HepG2 (cell line): Measurements from ENCODE around the gene ATP8A2. TPM values are rescaled to one million over a fixed set of nuclear protein-coding genes. Genes with fewer than 3 reads are reported as not detected.

Experiments used
- ATAC-seq: fragments of 200-7000 bp; cut with Tn5 transposase; 3 replicates; pipeline ENCODE4 v1.9.1; 2020; ENCODE audit warnings: mild to moderate bottlenecking, moderate library complexity
- BruUV-seq: library from RNA; stranded (reverse); fragments of 400-500 nt; replicated peaks from 2 replicates; lab custom pipeline; 2021; lab: Mats Ljungman, UMichigan
- CTCF ChIA-PET: fragments of 300-600 bp; formaldehyde crosslinking; extraction: SDS; loops from one replicate; lab custom pipeline; 2021; ENCODE audit warnings: low total read pairs, inconsistent platforms, low intra/inter-chr PET ratio; lab: Yijun Ruan, JAX
- POLR2A ChIA-PET: fragments of 350-600 bp; sonication (Branson Sonifier 250); formaldehyde crosslinking; loops from one replicate; lab custom pipeline; 2020; ENCODE audit warnings: antibody characterized with exemption, inconsistent platforms; lab: Yijun Ruan, JAX
- DNase-seq: peaks from one replicate; pipeline ENCODE4 v3.0.0-alpha.2; 2015; ENCODE audit warnings: low spot score
- FAIRE-seq: peaks from 3 replicates; lab custom pipeline; 2011; peaks lifted over from hg19 to GRCh38; lab: Jason Lieb, UNC
- H2AFZ ChIP-seq: one replicate; pipeline ENCODE4 v1.6.1; 2011; ENCODE audit warnings: low read length, inconsistent platforms
- H3K27ac ChIP-seq: fragments of 300-600 bp; 3 replicates; pipeline ENCODE4 v1.8.0; 2011; ENCODE audit warnings: mixed run types, mild to moderate bottlenecking, mixed read lengths, low read length, inconsistent platforms; ENCODE audit not compliant: insufficient read depth; ENCODE audit errors: extremely low read length
- H3K27me3 ChIP-seq, 2 experiments: fragments of 200-600 bp in 1 of 2; 2 replicates in 1 of 2; 3 replicates in 1 of 2; pipeline versions ENCODE4 v1.6.0 to v1.8.0; 2011; ENCODE audit warnings: low read length in 2 of 2, mild to moderate bottlenecking in 2 of 2, moderate library complexity in 2 of 2, inconsistent platforms in 1 of 2; ENCODE audit not compliant: insufficient read depth in 2 of 2, control insufficient read depth in 1 of 2
- H3K36me3 ChIP-seq, 2 experiments: fragments of 200-600 bp in 1 of 2; replicated peaks in 1 of 2; 2 replicates in 1 of 2; 3 replicates in 1 of 2; pipeline versions ENCODE4 v1.5.1 to v1.8.0; 2011; ENCODE audit warnings: low read length in 2 of 2, inconsistent platforms in 1 of 2; ENCODE audit not compliant: insufficient read depth in 2 of 2, control insufficient read depth in 1 of 2
- H3K4me1 ChIP-seq: 2 replicates; pipeline ENCODE4 v1.5.1; 2012; ENCODE audit warnings: low read length, inconsistent platforms; ENCODE audit not compliant: insufficient read depth
- H3K4me2 ChIP-seq: 2 replicates; pipeline ENCODE4 v1.6.0; 2011; ENCODE audit warnings: low read depth, low read length, inconsistent platforms
- H3K4me3 ChIP-seq, 3 experiments: fragments of 200-600 bp in 1 of 3; sonication (generic), shearing (Covaris generic) in 1 of 3; replicated peaks in 1 of 3; 2 replicates each; pipeline ENCODE4 v1.5.1; 2011 to 2016; ENCODE audit warnings: low read length in 3 of 3, inconsistent platforms in 2 of 3, low read depth in 2 of 3, mild to moderate bottlenecking in 2 of 3, control low read depth in 1 of 3, mixed read lengths in 1 of 3; ENCODE audit not compliant: insufficient read depth in 1 of 3
- H3K79me2 ChIP-seq: one replicate; pipeline ENCODE4 v1.6.1; 2011; ENCODE audit warnings: low read length, inconsistent platforms; ENCODE audit not compliant: insufficient read depth
- H3K9ac ChIP-seq: 2 replicates; pipeline ENCODE4 v1.6.0; 2011; ENCODE audit warnings: mild to moderate bottlenecking, low read depth, low read length, inconsistent platforms; ENCODE audit not compliant: insufficient read depth
- H3K9me3 ChIP-seq: 2 replicates; pipeline ENCODE4 v1.5.1; 2012; ENCODE audit warnings: mild to moderate bottlenecking, low read length
- H4K20me1 ChIP-seq: 2 replicates; pipeline ENCODE4 v1.6.0; 2011; ENCODE audit warnings: inconsistent platforms, mild to moderate bottlenecking, low read length, moderate library complexity; ENCODE audit not compliant: insufficient read depth
- HNRNPH1 ChIP-seq: fragments of 200-400 bp; formaldehyde crosslinking; optimal IDR thresholded peaks from 2 replicates; pipeline ENCODE3; 2017; ENCODE audit warnings: mild to moderate bottlenecking, low read depth, low read length
- HOXA3 ChIP-seq: sonication (generic); formaldehyde crosslinking; IDR thresholded peaks from 2 replicates; pipeline ENCODE4 v1.5.0; 2020; ENCODE audit warnings: missing genetic modification reagents
- HOXD1 ChIP-seq: sonication (generic); formaldehyde crosslinking; IDR thresholded peaks from 2 replicates; pipeline ENCODE4 v1.5.0; 2020; ENCODE audit warnings: missing genetic modification reagents
- JUN ChIP-seq: sonication (generic); formaldehyde crosslinking; IDR thresholded peaks from 2 replicates; pipeline ENCODE4 v1.4.0; 2020; ENCODE audit warnings: mild to moderate bottlenecking, missing genetic modification reagents
- MTA3 ChIP-seq: sonication (generic); formaldehyde crosslinking; IDR thresholded peaks from 2 replicates; pipeline ENCODE4 v1.4.0; 2020; ENCODE audit warnings: missing genetic modification reagents
- MTERF4 ChIP-seq: sonication (generic); formaldehyde crosslinking; IDR thresholded peaks from 2 replicates; pipeline ENCODE4 v1.8.0; 2023; ENCODE audit warnings: mild to moderate bottlenecking, missing genetic modification reagents
- NR2C2 ChIP-seq: sonication (generic); formaldehyde crosslinking; IDR thresholded peaks from 2 replicates; pipeline ENCODE4 v1.4.0; 2020; ENCODE audit warnings: missing genetic modification reagents, mild to moderate bottlenecking, moderate library complexity, borderline replicate concordance
- SNRNP70 ChIP-seq: fragments of 200-400 bp; formaldehyde crosslinking; IDR thresholded peaks from 2 replicates; pipeline ENCODE4 v1.6.1; 2017; ENCODE audit warnings: mild to moderate bottlenecking, low read depth, low read length, moderate library complexity
- TBL1XR1 ChIP-seq: fragments of 150-350 bp; IDR thresholded peaks from 2 replicates; pipeline ENCODE4 v1.6.1; 2014; ENCODE audit warnings: borderline replicate concordance, low read length; ENCODE audit not compliant: partially characterized antibody
- U2AF2 ChIP-seq: fragments of 200-400 bp; formaldehyde crosslinking; IDR thresholded peaks from 2 replicates; pipeline ENCODE4 v1.6.1; 2017; ENCODE audit warnings: low read depth, mild to moderate bottlenecking, low read length
- ZFP82 ChIP-seq: sonication (generic); formaldehyde crosslinking; IDR thresholded peaks from 2 replicates; pipeline ENCODE4 v1.5.1; 2020; ENCODE audit warnings: mild to moderate bottlenecking, missing genetic modification reagents, borderline replicate concordance
- ZFP90 ChIP-seq: sonication (generic); formaldehyde crosslinking; IDR thresholded peaks from 2 replicates; pipeline ENCODE4 v1.8.0; 2022; ENCODE audit warnings: missing genetic modification reagents, mild to moderate bottlenecking, inconsistent platforms, borderline replicate concordance
- ZFY ChIP-seq: sonication (generic); formaldehyde crosslinking; IDR thresholded peaks from 2 replicates; pipeline ENCODE4 v1.4.0; 2020; ENCODE audit warnings: missing genetic modification reagents
- ZFYVE20 ChIP-seq: sonication (generic); formaldehyde crosslinking; IDR thresholded peaks from 2 replicates; pipeline ENCODE4 v1.8.0; 2023; ENCODE audit warnings: low read depth, mild to moderate bottlenecking, moderate library complexity, missing genetic modification reagents, borderline replicate concordance
- ZNF234 ChIP-seq: sonication (generic); formaldehyde crosslinking; conservative IDR thresholded peaks from 2 replicates; pipeline ENCODE4 v1.5.1; 2020; ENCODE audit warnings: mild to moderate bottlenecking, missing genetic modification reagents
- ZNF382 ChIP-seq: sonication (generic); formaldehyde crosslinking; IDR thresholded peaks from 2 replicates; pipeline ENCODE4 v1.5.0; 2020; ENCODE audit warnings: missing genetic modification reagents, mild to moderate bottlenecking, borderline replicate concordance
- ZNF589 ChIP-seq: sonication (generic); formaldehyde crosslinking; conservative IDR thresholded peaks from 2 replicates; pipeline ENCODE4 v1.8.0; 2022; ENCODE audit warnings: mild to moderate bottlenecking, moderate library complexity, missing genetic modification reagents
- ZNF652 ChIP-seq: IDR thresholded peaks from 2 replicates; pipeline ENCODE4 v1.6.1; 2016; ENCODE audit warnings: low read depth, borderline replicate concordance
- ZNF749 ChIP-seq: sonication (generic); formaldehyde crosslinking; IDR thresholded peaks from 2 replicates; pipeline ENCODE4 v1.8.0; 2022; ENCODE audit warnings: mild to moderate bottlenecking, missing genetic modification reagents, moderate library complexity, borderline replicate concordance
- ZNF761 ChIP-seq: sonication (generic); formaldehyde crosslinking; conservative IDR thresholded peaks from 2 replicates; pipeline ENCODE4 v1.4.0; 2020; ENCODE audit warnings: mild to moderate bottlenecking, missing genetic modification reagents
- WGBS: methylation state at CpG from one replicate; pipeline ENCODE4 v1.1.6; 2017; ENCODE audit warnings: low lambda C conversion rate; 5-methylcytosine and 5-hydroxymethylcytosine counted together
- in situ Hi-C: cut with HindIII; loops from 2 replicates; pipeline ENCODE4 v1.10.0; 2017; ENCODE audit warnings: low pct_unique_long_range_greater_than_20kb; ENCODE audit not compliant: extremely low pct_ligation_motif_present
- intact Hi-C: fragments of 100-400 bp; cut with micrococcal nuclease; formaldehyde crosslinking; loops from one replicate; pipeline ENCODE4 v1.10.0; 2022; ENCODE audit not compliant: unreplicated experiment
- polyA plus RNA-seq, 8 experiments: library from polyadenylated mRNA; depleted of rRNA in 3 of 8; stranded (reverse) in 7 of 8; unstranded in 1 of 8; fragments of >200 nt; fragmentation: Illumina TruSeq in 4 of 8; extraction: Trizol in 4 of 8; gene quantifications; 2 replicates each; pipeline versions ENCODE4 v1.2.1 to v1.2.3, GENCODE V29; 2011 to 2016; ENCODE audit warnings: low read depth in 4 of 8, missing spikeins in 1 of 8, mixed read lengths in 1 of 8; ENCODE audit not compliant: insufficient read depth in 1 of 8
- total RNA-seq, 5 experiments: library from RNA; depleted of rRNA; stranded (reverse); fragments of >200 nt; fragmentation: Illumina TruSeq; extraction: Trizol; gene quantifications; 2 replicates each; pipeline ENCODE4 v1.2.3, GENCODE V29; 2016; ENCODE audit warnings: low read depth in 1 of 5

Gene ATP8A2
- total and polyA plus RNA-seq, 2 of the 13 experiments (the other 11 are each of a cell fraction or from before 2014, with no cell fraction given) = 0.09 TPM; not detected in 1

DNA sequence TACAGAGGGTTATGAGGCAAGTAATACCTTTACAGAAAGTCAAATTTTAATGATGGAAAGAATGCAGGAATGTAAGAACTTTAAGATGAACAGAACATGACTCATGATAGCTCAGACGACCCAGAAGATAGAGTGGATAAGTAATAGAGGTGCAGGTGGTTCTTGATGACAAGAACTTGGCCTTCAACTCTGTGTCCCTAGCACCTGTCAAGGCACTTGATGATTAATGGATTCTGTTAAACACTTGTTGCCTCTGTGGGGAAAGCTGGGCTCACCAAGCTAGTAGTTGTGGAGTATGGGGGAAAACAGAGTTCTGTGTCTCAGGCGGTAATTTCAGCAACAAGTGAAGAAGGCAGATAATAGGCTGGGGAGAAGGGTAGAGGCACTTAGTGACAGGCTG is 306.2 kb downstream of the ATP8A2 start:
- in situ Hi-C loops = no loop called here
- CTCF ChIA-PET = no interaction called here
- Histone ChIP-seq H3K79me2 (no peaks in the 10 kb centered on the region), H3K4me2 (no peak overlapping the region), H3K9me3 (no peaks in the 10 kb centered on the region), H3K4me3 (no peak overlapping the region), H4K20me1 (no peaks in the 10 kb centered on the region), H3K27ac (no peak overlapping the region), H3K9ac (no peak overlapping the region), H3K36me3 (no peaks in the 10 kb centered on the region), H3K27me3 (0 out of 5 replicates have a peak, but pooled peaks cover 0 to 3% of the 10 kb centered on the region in 2 experiments), H2AFZ (no peak overlapping the region)
- POLR2A ChIA-PET = no interaction called here
- ATAC-seq = no peak
- no TSS peak for BruUV-seq
- FAIRE-seq = no peak
- DNase-seq = no peak
- intact Hi-C loops = no loop called here
- no peak for TF ChIP-seq ZFP82 (CRISPR knock-in tag)
- no peak for TF ChIP-seq ZFY (CRISPR knock-in tag)
- no peak for TF ChIP-seq HOXD1 (CRISPR knock-in tag)
- TF ChIP-seq U2AF2 = no peak
- TF ChIP-seq ZNF761 (CRISPR knock-in tag) = no peak
- no peak for TF ChIP-seq ZNF234
- TF ChIP-seq ZNF749 (CRISPR knock-in tag) = no peak
- TF ChIP-seq ZNF589 = no peak
- no peak for TF ChIP-seq HOXA3 (CRISPR knock-in tag)
- no peak for TF ChIP-seq SNRNP70
- no peak for TF ChIP-seq ZFP90 (CRISPR knock-in tag)
- TF ChIP-seq JUN (CRISPR knock-in tag) = no peak
- no peak for TF ChIP-seq MTERF4
- TF ChIP-seq TBL1XR1 = no peak
- no peak for TF ChIP-seq HNRNPH1
- TF ChIP-seq ZNF382 (CRISPR knock-in tag) = no peak
- no peak for TF ChIP-seq MTA3 (CRISPR knock-in tag)
- no peak for TF ChIP-seq ZFYVE20 (CRISPR knock-in tag)
- TF ChIP-seq NR2C2 (CRISPR knock-in tag) = no peak
- TF ChIP-seq ZNF652 (CRISPR knock-in tag) = no peak
- TF ChIP-seq, all 625 proteins: peak for 0
- WGBS = 36% methylated on average over 2 of the region's 2 CpGs
- H3K4me1 ChIP-seq = no peaks in the 10 kb centered on the region
